ENCODE data around the gene TFEB. TPM values are rescaled to one million over a fixed set of nuclear protein-coding genes. Genes with fewer than 3 reads are reported as not detected.

The TFEB gene
- total RNA-seq, 1 donor from 2014 or later = 39.5 TPM

DNA sequence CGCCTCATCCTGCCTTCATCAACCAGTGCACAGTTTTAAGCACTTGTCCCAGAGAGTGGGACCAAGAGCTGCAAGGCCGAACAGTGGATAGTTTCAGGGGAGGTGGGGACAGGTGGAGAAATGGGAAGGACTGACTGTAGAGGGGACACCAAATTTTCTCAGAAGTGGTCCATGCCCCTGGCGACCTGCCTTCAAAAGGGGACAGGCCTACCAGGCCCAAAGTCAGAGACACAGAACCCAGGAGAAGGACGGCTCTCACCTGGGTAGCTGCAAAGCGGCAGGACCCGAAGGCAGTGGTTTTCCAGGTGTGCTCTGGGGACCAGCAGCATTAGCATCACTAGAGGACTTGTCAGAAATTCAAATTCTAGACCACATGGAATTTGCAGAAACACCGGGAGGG, 5.8 kb downstream of the TFEB start:
- no peak for ATAC-seq
- intact Hi-C loops (cut with DNase I) = no loop called here
- no peak for DNase-seq (ENCODE audit: missing footprints)

DNA sequence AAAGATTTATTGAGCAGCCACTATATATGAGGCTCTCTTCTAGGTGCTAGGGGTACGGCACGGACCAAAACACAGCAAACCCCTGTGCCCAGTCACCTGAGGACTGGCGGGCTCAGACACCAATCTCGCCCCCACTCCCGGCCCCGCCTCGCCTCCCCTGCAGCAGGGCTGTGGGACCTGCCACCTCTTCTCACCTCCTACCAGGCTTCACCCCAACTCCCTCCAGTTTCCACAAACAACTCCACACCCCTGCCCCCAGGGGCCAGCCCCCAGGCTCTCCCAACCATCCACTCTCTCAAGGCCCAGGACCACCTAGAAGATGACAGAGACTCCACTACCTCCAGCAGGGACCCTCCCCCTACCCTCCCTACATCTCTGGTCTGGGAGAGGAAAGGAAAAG, 6.5 kb downstream of the TFEB start:
- no peak for ATAC-seq
- intact Hi-C loops (cut with DNase I) = no loop called here
- DNase-seq (ENCODE audit: missing footprints) = no peak

DNA sequence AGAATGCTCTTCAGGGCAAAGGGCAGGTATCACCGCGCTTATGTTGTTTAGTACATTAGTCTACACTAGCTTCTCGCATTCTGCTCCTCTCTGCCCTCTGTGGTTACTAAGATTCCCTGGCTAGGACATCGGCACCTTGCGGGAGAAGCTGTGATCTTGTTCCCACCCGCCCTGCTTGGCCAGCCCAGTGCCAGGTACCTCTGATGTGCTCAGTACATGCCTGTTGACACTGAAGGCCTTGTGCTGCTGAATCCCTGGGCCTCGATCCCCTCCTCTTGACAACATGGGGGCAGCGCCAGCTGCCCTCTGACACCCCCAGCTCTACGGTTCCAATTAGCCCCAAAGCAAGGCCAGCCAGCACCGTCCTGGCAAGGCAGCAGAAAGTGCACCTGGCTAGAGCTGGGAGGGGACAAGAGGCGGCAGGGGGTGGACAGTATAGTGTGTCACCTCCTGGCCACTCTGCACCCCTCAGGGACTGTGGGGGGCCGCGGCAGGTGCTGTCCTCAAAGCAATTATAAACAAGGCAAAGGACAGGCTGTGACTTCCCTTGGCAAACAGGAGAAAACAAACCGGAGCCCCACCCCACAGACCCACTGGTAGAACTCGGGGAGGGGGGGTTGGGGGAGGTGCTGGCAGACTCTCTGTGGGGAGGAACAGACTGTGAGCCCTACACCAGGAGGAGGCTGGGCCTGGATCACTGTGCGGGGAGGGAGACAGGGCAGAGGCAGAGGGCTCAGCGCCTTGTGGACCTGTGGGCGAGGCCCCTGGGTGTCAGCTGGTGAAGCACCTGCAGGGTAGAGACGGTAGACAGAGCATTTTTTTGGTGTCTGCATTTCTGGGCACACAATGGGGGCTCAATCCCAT, 7.1 kb downstream of the TFEB start:
- intact Hi-C loops (cut with DNase I) = no loop called here
- DNase-seq (ENCODE audit: missing footprints) (no peak), ATAC-seq (peak; percentile 42)

DNA sequence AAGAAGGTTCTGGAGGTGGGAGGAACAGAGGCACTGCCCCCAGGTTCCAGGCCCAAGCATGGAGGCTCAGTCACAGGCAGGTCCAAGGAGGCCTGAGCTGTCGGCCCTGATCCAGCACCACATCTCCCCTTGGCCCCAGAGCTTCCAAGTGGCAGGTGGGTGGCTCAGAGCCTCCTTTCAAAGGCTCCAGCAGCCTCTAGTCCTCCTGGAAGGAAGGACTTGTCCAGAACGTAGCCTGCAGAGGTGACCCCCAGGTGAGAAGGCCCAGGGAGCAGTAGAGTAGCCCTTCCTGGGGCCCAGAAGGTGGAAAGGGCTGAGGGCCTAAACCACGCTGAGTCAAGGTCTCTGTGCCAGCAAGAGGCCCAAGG, 7.7 kb downstream of the TFEB start:
- ATAC-seq = no peak
- DNase-seq (ENCODE audit: missing footprints) = no peak
- intact Hi-C loops (cut with DNase I) = no loop called here

DNA sequence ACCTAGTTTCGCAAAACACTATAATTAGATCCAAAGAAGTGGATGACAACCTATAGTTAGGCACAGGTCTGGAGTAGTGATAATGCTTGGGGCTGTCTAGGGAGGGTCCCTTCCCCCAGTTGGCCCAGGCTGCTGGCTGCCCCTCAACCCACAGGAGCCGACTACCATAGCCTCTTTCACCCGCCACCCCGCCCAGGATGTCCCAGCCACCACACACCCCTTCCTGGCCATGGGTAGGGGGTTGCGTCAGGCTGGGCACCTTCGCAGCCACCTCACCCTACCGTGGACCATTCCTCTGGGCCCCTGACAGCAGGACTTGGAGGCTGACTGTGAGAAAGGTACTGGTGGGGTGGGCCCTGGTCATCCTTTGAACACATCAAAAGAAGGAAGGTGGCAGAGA, 8.5 kb downstream of the TFEB start:
- intact Hi-C loops (cut with DNase I) = no loop called here
- ATAC-seq = no peak
- no peak for DNase-seq (ENCODE audit: missing footprints)

DNA sequence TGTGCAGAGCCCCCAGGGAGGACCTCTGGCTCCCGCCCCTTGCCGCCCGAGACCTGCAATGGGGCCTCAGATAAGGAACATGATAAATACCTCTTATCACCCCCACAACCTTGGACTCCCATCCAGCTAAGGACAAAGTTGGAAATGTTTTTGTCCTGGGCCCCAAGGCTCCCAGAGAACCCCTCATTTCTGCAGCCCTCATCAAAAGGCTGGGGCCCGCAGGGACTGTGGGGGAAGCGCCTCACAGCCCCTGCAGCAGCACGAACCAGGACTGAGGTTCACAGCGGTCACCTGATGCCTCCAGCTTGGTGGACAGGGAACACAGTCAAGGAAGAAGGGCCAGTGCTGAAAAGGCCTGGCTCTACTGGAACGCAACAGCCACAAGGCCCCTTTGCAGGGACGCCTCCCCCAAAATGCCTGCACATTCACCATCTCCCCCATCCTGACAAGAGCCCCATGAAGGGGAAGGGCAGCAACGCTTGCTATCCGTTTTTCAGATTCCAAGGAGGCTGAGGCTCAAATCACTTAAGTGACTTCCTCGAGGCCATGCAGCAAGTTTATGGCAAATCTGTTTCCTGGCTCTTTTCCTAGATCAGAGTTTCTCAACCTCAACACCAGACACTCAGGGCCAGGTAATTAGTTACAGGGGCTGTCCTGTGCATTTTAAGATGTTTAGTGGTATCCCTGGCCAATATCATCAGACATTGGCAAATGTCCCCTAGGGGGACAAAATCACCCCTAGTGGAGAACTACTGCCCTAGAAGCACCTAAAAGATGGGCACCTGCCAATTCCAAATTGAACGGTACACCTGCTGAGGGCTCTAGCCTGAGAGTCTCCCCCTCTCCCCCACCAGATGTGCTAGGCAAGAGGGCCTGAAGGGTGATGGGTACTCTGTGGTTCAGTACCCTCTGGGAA, 10.6 kb downstream of the TFEB start:
- intact Hi-C loops (cut with DNase I) = no loop called here
- ATAC-seq = no peak
- no peak for DNase-seq (ENCODE audit: missing footprints)

DNA sequence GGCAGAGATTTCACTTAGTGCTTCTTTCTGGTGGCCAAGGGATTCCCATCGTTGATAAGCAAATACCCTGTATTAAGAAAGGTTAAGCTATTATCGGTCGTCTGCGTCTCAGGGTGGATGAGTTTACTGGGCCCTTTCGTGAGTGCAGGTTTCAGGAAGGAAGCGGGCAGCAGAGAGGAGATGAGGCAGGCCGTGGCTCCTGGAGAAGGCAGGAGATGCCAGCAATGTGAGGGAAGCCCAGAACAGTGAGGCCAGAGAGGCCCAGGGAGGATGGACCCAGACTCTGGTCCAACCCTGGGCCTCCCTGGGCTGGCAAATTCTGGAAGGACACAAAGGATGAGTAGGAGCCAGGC, 11.2 kb downstream of the TFEB start:
- ATAC-seq (no peak), DNase-seq (ENCODE audit: missing footprints) (no peak)
- intact Hi-C loops (cut with DNase I) = no loop called here

DNA sequence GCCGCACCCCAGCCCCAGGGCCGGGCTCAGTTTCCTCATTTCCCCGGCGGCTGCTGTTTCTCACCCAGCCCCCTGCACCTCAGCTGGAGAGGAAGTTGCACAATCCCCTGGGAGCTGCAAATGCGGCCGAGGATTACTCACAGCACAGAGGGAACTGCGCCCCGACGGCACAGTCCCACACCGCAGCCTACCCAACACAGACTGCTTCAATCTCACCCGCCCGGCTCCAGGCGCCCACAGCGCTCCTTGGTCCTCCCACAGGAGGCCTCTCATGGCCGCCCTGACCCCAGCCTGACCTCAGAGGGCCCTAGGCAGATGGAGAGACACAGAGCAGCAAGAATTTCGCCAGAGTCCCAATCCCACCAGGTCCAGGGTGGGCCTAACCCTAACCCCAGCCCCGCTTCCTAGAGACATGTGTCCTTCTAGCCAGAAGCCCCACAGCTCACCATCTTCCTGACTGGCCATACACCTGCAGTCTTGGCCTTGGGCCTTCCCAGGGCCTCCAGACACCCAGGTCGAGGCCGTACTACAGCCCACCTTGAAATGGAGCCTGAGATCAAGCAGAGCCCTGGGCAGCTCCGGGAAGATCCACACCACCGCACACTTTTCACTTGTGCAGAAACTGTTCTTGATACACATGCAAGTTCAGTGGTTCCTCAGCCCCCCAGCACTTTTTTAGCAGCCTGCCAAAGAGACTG, 11.7 kb downstream of the TFEB start:
- intact Hi-C loops (cut with DNase I) = no loop called here
- peak; percentile 94 for DNase-seq (ENCODE audit: missing footprints)
- peak; percentile 80 for ATAC-seq

DNA sequence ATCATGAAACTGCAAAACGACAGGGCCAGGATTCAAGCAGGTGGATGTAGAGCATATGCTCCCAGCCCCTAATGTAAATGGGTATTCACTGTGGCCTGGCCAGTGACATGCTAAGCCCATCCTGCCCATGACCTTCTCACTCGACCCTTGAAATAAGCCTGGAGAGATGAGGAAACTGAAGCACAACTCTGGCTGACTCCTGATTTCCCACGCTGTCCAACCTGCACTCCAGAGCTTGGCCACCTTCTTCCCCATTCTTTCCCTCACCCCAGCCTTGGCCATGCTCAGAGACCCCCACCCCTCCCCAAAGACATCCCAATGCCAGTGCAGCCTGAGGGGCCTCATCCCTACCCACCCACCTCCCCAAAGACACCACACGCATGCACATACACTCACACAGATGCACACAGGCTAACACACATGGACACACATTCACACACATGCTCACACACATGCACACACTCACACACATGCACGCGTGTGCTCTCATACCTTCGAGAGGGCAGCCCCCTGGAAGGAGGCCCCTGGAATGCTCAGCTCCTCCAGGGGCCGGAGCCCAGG, 12.4 kb downstream of the TFEB start:
- no peak for ATAC-seq
- intact Hi-C loops (cut with DNase I) = no loop called here
- DNase-seq (ENCODE audit: missing footprints) = no peak

DNA sequence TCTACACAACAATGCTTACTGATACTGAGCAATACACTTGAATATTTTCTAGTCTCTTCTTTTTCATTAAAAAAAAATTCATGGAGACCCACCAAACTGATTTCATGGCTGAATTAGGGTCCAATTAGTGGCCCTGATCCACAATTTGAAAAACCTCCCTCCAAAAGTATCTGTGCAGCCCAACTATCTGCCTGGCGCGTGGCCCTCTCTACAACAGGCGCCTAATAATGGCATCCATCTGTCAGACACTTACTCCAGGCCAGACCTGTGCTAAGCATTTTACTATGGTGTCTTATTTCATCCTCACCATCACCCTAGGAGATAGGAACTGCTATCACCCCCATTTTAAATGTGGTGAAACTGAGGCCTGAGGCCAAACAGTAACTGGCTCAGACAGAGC, 14.0 kb downstream of the TFEB start:
- intact Hi-C loops (cut with DNase I) = no loop called here
- no peak for DNase-seq (ENCODE audit: missing footprints)
- no peak for ATAC-seq

DNA sequence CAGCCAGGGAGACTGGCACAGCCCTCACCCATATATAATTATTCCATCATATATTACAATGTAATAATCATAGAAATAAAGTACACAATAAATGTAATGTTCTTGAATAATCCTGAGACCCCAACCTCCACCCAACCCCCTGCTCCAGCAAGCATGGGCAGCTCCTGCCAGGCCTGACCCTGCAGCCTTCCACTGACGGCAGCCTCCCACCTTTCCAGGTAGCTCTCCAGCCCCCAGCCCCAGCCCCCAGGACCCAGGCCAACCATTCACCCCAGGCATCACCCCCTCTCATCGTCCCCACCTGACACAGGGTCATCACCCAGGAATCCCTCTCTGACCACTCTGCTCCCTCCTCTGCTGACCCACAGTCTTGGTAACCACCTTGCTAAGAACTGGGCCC, 14.6 kb downstream of the TFEB start:
- intact Hi-C loops (cut with DNase I) = no loop called here
- ATAC-seq = no peak
- no peak for DNase-seq (ENCODE audit: missing footprints)

DNA sequence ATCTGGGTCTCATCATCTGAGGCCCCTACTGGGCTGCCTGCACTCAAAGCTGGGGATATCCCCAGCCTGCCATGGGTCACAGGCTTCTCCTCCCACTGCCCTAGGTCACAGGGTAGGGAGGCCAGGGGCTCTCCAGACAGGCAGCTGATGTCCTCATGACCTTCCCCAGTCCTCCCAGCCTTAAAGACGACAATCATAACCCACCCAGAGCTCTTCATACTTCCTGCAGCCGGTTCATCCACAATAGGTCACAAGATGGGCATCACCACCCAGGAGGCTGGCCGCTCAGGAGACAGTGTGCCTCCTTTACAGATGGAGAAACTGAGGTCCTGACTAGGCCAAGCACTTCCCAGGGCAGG, 15.2 kb downstream of the TFEB start:
- intact Hi-C loops (cut with DNase I) = no loop called here
- no peak for DNase-seq (ENCODE audit: missing footprints)
- ATAC-seq = no peak

DNA sequence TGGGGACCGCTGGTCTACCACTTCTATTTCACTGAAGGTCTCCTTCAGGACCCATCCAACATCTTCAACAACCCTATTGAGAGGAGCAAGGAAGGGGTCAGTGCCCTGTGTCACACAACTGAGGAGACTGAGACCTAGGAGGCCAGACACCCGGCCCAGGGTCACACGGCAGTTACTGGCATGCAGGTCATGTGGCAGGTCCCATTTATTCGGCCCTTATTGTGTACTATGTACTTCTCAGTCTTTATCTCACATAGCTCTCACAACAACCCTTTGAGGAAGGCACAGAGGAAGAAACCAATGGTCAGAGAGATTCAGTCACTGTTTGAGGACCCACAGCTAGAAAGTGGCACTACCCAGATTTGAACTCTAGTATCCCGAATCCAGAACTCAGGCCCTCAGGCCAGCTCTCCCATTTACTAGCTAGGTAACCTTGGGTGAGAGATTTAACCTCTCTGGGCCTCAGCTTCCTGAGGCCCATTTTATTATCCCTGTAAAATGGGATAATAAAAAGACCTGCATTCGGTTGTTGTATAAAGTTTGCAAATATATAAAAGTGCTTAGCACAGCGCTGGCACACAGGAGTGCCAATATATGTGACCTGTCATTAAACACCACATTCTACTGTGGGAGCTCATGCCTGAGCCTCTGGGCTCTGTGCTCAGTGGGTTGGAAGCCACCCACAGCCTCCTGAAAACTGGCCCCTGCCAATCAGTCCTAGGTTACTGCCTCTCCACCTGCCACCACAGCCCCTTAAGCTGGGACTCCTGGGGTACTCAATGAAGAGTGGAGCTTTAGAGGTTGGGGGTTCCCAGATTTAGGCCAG, 15.8 kb downstream of the TFEB start:
- no peak for DNase-seq (ENCODE audit: missing footprints)
- intact Hi-C loops (cut with DNase I) = no loop called here
- no peak for ATAC-seq

DNA sequence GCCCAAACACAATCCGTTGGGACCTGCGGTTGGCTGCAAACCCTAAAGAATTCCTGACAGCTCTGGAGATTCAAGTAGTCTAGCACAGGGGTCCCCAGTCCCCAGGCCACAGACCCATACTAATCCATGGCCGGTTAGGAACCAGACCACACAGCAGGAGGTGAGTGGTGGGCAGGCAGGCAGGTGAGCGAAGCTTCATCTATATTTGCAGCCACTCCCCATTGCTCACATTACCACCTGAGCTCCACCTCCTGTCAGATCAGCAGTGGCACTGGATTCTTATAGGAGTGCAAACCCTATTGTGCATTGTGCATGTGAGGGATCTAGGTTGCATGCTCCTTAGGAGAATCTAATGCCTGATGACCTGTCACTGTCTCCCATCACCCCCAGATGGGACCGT, 16.6 kb downstream of the TFEB start:
- ATAC-seq (no peak), DNase-seq (ENCODE audit: missing footprints) (no peak)

DNA sequence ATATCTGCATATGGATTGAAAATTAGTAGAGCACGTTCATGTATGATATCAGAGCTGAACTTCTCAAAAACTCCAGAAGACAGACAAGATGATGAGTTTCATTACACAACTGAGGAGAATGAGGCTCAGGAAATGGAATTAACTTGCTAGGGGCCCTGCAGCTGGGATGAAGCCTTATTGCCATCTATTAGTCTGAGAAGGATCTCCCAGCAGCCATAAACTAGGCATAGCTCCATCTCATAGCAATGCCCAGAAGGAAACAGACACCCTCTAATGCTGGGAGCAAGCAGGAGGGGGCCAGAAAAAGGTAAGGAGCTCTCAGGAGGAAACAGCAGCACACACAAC, 18.0 kb downstream of the TFEB start:
- ATAC-seq = no peak
- intact Hi-C loops (cut with DNase I) = no loop called here
- no peak for DNase-seq (ENCODE audit: missing footprints)

More for the DNA sequence above, 16.6 kb downstream of the TFEB start:
- intact Hi-C loops (cut with DNase I) = no loop called here

DNA sequence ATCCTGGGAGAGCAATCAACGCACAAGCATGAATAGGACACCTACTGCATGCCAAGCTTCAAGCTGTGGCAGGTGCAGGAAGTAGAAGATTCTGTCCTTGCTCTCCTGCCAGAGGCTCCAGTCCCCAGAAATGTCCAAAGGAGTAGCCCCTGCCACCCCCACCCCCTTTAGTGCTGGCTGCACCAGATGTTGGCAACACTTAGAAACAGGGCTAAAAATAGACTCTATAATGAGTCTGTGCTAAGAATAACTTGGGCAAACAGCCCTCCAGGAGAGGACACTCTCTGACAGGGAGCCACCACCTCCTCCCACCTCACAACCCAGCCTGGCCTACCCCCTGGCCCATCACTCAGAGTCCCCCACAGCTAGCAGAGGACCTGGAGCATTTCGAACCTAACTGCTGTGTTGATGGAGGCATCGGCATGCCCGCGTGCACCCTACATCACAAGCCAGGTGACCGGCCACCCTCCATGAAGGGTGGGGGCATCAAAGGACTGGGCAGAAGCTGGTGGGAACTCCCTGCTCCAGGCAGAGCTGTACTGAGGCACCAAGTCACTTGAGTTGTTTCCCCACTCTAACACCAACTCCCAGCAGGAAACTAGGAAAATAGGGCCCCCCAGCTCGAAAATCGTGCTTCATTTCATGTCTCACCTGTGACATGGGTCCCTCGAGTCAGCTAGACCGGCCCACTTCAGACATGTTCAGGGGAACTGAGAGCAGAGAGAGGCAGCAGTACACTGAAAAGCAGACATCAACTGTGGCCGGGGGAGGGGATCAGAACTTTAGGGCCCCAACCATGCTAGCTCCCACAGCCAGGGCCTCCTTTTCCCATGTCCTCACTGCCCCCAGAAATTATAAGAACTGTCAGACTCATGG, 18.7 kb downstream of the TFEB start:
- intact Hi-C loops (cut with DNase I) = no loop called here
- DNase-seq (ENCODE audit: missing footprints) (no peak), ATAC-seq (peak; percentile 54)

DNA sequence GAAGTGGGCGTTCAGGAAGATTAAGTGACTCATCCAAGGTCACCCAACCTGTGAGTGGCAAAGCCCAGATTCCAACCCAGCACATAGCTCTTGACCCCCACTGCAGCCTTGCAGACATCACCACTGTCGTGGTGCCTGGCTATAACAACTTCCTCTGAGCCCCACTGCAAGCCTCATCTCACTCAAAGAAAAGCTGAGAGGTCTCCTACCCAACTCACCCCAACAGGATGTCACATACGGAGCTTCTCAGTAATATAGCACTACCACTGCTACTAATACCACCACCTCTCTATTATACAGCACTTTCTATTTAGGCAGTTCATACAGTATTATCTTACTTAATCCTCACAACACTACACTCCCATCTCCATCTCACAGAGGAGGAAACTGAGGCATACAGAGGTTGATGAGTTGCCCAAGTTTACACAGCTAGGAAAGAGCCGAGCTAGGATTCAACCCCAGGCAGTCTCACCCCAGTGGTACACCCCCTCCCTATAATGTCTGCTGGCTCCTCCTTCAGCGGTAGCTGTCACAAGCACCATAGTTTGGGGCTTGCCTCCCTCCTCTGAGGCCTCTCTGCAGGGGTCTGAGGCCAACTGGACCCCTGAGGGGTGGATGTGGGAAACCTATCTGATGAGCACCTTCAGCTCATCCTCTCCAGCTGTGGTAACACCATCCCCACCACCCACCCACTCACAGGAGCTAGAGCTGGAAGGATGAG, 19.5 kb downstream of the TFEB start:
- ATAC-seq (no peak), DNase-seq (ENCODE audit: missing footprints) (no peak)
- intact Hi-C loops (cut with DNase I) = no loop called here

All from Right ventricle myocardium inferior (tissue), 1 donor.